Smooth muscle cell (in vitro differentiated cells): ENCODE measurements around the gene P4HA2. TPM values are rescaled to one million over a fixed set of nuclear protein-coding genes. Genes with fewer than 3 reads are reported as not detected.

Source experiments
- DNase-seq: peaks from one replicate; lab custom pipeline; 2025; ENCODE audit not compliant: unreplicated experiment; lab: John Stamatoyannopoulos, UW
- H2AFZ ChIP-seq: fragments of 200-600 bp; sonication (generic); 2 replicates; pipeline ENCODE4 v1.6.0; 2016; ENCODE audit warnings: antibody characterized with exemption, low read depth, mild to moderate bottlenecking
- H3F3A ChIP-seq: fragments of 200-600 bp; sonication (generic); 2 replicates; pipeline ENCODE4 v1.6.0; 2017; ENCODE audit warnings: antibody characterized with exemption, low read depth
- H3K27ac ChIP-seq: fragments of 200-600 bp; sonication (generic); 2 replicates; pipeline ENCODE4 v1.5.1; 2016; ENCODE audit warnings: low read depth, mild to moderate bottlenecking
- H3K27me3 ChIP-seq: fragments of 200-600 bp; sonication (generic); 2 replicates; pipeline ENCODE4 v1.6.1; 2016; ENCODE audit warnings: low read depth, mild to moderate bottlenecking
- H3K36me3 ChIP-seq: fragments of 200-600 bp; sonication (generic); 2 replicates; pipeline ENCODE4 v1.5.1; 2016; ENCODE audit warnings: low read depth
- H3K4me1 ChIP-seq: fragments of 200-600 bp; sonication (generic); 2 replicates; pipeline ENCODE4 v1.5.1; 2016; ENCODE audit warnings: low read depth
- H3K4me2 ChIP-seq: fragments of 200-600 bp; sonication (generic); 2 replicates; pipeline ENCODE4 v1.6.0; 2016; ENCODE audit warnings: mild to moderate bottlenecking
- H3K4me3 ChIP-seq: fragments of 200-600 bp; sonication (generic); 2 replicates; pipeline ENCODE4 v1.5.1; 2016; ENCODE audit warnings: mild to moderate bottlenecking
- H3K79me2 ChIP-seq: fragments of 200-600 bp; sonication (generic); 2 replicates; pipeline ENCODE4 v1.6.0; 2016; ENCODE audit warnings: low read depth, mild to moderate bottlenecking
- H3K9ac ChIP-seq: fragments of 200-600 bp; sonication (generic); 2 replicates; pipeline ENCODE4 v1.6.0; 2016; ENCODE audit warnings: low read depth
- H3K9me3 ChIP-seq: fragments of 200-600 bp; sonication (generic); replicated peaks from 2 replicates; pipeline ENCODE4 v1.5.1; 2016; ENCODE audit warnings: low read depth
- H4K20me1 ChIP-seq: fragments of 200-600 bp; sonication (generic); 2 replicates; pipeline ENCODE4 v1.6.0; 2016; ENCODE audit warnings: low read depth
- CTCF ChIP-seq: fragments of 200-600 bp; sonication (generic); IDR thresholded peaks from 2 replicates; pipeline ENCODE4 v1.5.1; 2017; ENCODE audit warnings: borderline replicate concordance, mild to moderate bottlenecking, antibody characterized with exemption; ENCODE audit not compliant: insufficient read depth, poor library complexity, severe bottlenecking
- WGBS: methylation state at CpG from one replicate; pipeline ENCODE4 v1.1.7; 2016; ENCODE audit warnings: low lambda C conversion rate; 5-methylcytosine and 5-hydroxymethylcytosine counted together
- polyA plus RNA-seq: library from polyadenylated mRNA; unstranded; fragments of >200 nt; fragmentation: Nextera tagmentation; extraction: Ambion mirVana; gene quantifications from 2 replicates; pipeline ENCODE4 v1.2.1, GENCODE V29; 2016
- total RNA-seq: library from RNA; depleted of rRNA; stranded (reverse); fragments of >200 nt; gene quantifications from 2 replicates; pipeline ENCODE4 v1.2.3, GENCODE V29; 2014

P4HA2 gene
- total and polyA plus RNA-seq, 2 experiments from 2014 or later = 352 to 707 TPM

DNA sequence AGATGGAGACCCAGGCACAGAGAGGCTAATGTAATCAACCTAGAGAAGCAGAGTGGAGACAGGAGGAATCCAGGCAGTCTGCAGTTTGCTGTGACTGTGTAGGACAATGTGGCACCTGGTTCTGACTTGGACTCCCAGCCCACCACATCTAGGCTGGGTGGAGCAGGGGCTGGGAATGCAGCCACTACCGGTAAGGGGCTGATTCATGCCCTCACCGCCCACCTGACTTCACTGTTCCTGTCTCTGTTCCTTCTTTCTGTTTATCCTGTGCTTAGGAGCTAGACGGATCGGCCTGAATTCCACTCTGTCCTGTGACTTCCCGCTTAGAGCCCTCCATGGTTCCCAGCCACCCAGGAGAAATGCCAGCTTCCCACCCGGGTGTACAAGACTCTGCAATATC lies 32.4 kb upstream of the P4HA2 start:
- peak overlapping the region; percentile 98 for H3K27ac ChIP-seq
- H3K27me3 ChIP-seq = no peaks in the 10 kb centered on the region
- H3K79me2 ChIP-seq = peaks cover 19% of the 10 kb centered on the region
- no peaks in the 10 kb centered on the region for H3K36me3 ChIP-seq
- H3K9ac ChIP-seq = peak overlapping the region; percentile 96
- 29% methylated on average over 6 of the region's 6 CpGs for WGBS
- no peak for DNase-seq
- peaks cover 35% of the 10 kb centered on the region for H3K4me1 ChIP-seq
- no peak for TF ChIP-seq CTCF
- H4K20me1 ChIP-seq = peaks cover 38% of the 10 kb centered on the region
- H3K4me3 ChIP-seq = peak overlapping the region; percentile 75
- H3F3A ChIP-seq = peaks cover 11% of the 10 kb centered on the region
- peak overlapping the region; percentile 92 for H3K4me2 ChIP-seq
- H2AFZ ChIP-seq = no peak overlapping the region
- no peaks in the 10 kb centered on the region for H3K9me3 ChIP-seq

DNA sequence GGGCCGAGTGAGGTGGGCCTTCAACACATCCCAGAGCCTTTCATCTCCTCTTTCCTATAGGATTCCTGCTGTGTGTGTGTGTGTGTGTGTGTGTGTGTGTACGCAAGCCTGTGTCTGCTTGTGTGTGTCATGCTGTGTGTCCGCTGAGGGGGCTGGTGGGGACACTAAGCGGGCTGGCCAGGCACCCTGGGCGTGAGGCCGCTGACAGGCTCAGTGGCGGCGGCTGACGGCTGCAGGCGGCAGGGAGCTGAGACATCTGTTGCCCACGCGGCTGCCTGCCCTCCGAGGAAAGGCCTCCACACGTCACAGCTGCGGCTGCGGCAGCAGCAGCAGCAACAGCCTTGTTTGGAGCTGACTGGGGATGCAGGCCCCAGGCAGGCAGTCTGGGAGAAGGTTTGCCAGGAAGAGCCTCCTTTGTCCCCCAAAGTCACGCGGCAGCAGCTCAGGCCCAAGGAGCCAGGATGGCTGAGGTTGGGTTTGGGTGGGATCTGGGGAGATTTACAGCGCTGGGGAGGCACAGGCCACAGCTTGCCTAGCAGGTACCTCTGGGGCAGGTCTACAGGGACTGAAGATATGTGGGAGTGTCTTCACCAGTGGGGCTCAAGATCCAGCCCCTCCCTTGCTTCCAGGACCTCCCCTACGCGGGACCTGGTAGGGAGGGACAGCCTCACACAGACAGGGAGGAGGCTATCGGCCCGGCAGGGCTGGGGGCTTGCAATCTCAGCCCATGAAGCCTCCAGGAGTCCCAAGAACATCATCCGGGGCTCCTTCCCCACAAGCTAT lies 31.6 kb upstream of the P4HA2 start:
- peak overlapping the region; percentile 96 for H3K9ac ChIP-seq
- peak overlapping the region; percentile 98 for H3K27ac ChIP-seq
- H3F3A ChIP-seq = peaks cover 11% of the 10 kb centered on the region
- H3K36me3 ChIP-seq = no peaks in the 10 kb centered on the region
- DNase-seq = peak; percentile 78
- H4K20me1 ChIP-seq = peaks cover 38% of the 10 kb centered on the region
- H3K9me3 ChIP-seq = no peaks in the 10 kb centered on the region
- H3K27me3 ChIP-seq = no peaks in the 10 kb centered on the region
- peaks cover 27% of the 10 kb centered on the region for H3K4me1 ChIP-seq
- peaks cover 19% of the 10 kb centered on the region for H3K79me2 ChIP-seq
- peak overlapping the region; percentile 75 for H3K4me3 ChIP-seq
- no peak for TF ChIP-seq CTCF
- 18% methylated on average over 22 of the region's 24 CpGs for WGBS
- H2AFZ ChIP-seq = no peak overlapping the region
- peak overlapping the region; percentile 92 for H3K4me2 ChIP-seq

GRCh38 chr5:132258102-132259068 lies 30.7 kb upstream of the P4HA2 start:
- TF ChIP-seq CTCF = no peak
- Histone ChIP-seq H3K27me3 (no peaks in the 10 kb centered on the region), H3K36me3 (no peaks in the 10 kb centered on the region), H3K4me2 (peak overlapping the region; percentile 92), H4K20me1 (peaks cover 33% of the 10 kb centered on the region), H3K4me3 (peak overlapping the region; percentile 75), H3K9me3 (no peaks in the 10 kb centered on the region), H2AFZ (no peak overlapping the region), H3F3A (peaks cover 11% of the 10 kb centered on the region), H3K9ac (peak overlapping the region; percentile 96), H3K4me1 (peaks cover 26% of the 10 kb centered on the region), H3K79me2 (peaks cover 19% of the 10 kb centered on the region), H3K27ac (peak overlapping the region; percentile 98)
- 29% methylated on average over 19 of the region's 19 CpGs for WGBS
- peak; percentile 55 for DNase-seq
